Measurements from ENCODE around the gene CLDN10. TPM values are rescaled to one million over a fixed set of nuclear protein-coding genes. Genes with fewer than 3 reads are reported as not detected.

The CLDN10 gene
- total and polyA plus RNA-seq, 2 of the 8 experiments (the other 6 are each of a cell fraction or from before 2014, with no cell fraction given) = 41.2 to 43.6 TPM

DNA sequence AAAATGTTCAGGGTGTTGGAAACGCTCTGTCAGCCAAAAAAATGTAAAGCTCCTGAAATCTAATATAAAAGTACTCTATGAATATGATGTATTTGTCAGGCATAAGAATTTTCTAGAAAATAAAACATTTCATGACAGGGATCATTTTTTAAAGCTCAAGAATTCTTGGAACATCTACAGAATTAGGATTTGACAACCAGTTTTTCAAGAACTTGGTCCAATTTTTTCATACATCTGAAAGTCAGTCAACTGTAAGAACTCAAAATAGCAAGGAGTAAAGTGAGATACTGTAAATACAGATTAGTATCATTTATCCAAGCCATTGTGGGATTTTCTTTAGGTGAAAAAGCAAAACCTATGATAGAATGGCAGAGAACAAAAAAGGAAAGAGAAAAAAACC is 41.6 kb upstream of the CLDN10 start:
- ChIA-PET CTCF (ENCODE audit: partially characterized antibody) (no interaction called here), POLR2A (ENCODE audit: partially characterized antibody) (no interaction called here)
- Histone ChIP-seq H3K56ac (replicated peaks; ENCODE audit: insufficient read length, low read depth, low read length) (no peak overlapping the region), H3K9me3 (ENCODE audit: insufficient read depth in 2 of 2, low read depth in 1 of 2, low read length in 1 of 2) (no peaks in the 10 kb centered on the region), H3K23me2 (ENCODE audit: low read depth, low read length) (no peaks in the 10 kb centered on the region), H2BK120ac (replicated peaks; ENCODE audit: low read depth, low read length) (no peak overlapping the region), H2BK12ac (ENCODE audit: low read depth, low read length) (no peak overlapping the region), H4K20me1 (replicated peaks in 1 of 2; ENCODE audit: control insufficient read depth in 1 of 2, insufficient read depth in 2 of 2, low read length in 2 of 2) (no peaks in the 10 kb centered on the region), H3K4me1 (replicated peaks in 1 of 4; ENCODE audit: control insufficient read depth in 3 of 4, insufficient read depth in 4 of 4, low read length in 3 of 4) (no peaks in the 10 kb centered on the region; a peak in 1 of 7 replicates), H3K27me3 (replicated peaks in 1 of 4; ENCODE audit: control insufficient read depth in 3 of 4, extremely low read depth in 1 of 4, insufficient read depth in 3 of 4, low read length in 3 of 4) (no peaks in the 10 kb centered on the region), H3K27ac (ENCODE audit: low read depth, low read length) (no peak overlapping the region), H3K36me3 (ENCODE audit: control insufficient read depth in 2 of 4, insufficient read depth in 4 of 4, low read length in 3 of 4) (no peaks in the 10 kb centered on the region), H2BK15ac (ENCODE audit: low read length) (no peak overlapping the region), H4K91ac (replicated peaks; ENCODE audit: insufficient read length, low read length) (no peak overlapping the region), H3K9ac (replicated peaks in 1 of 4; ENCODE audit: extremely low read depth in 1 of 4, low read depth in 3 of 4, low read length in 3 of 4) (no peak overlapping the region), H3K79me2 (ENCODE audit: control insufficient read depth in 1 of 2, insufficient read depth in 2 of 2, low read length in 2 of 2) (no peaks in the 10 kb centered on the region), H3K23ac (ENCODE audit: insufficient read length) (no peak overlapping the region), H4K5ac (ENCODE audit: insufficient read length, low read depth, low read length) (no peak overlapping the region), H3K4ac (replicated peaks; ENCODE audit: insufficient read length, low read depth, low read length) (no peak overlapping the region), H2AFZ (ENCODE audit: low read length) (no peak overlapping the region), H2BK5ac (ENCODE audit: low read depth, low read length) (no peak overlapping the region), H3K4me2 (ENCODE audit: insufficient read depth in 1 of 2, low read depth in 2 of 2, low read length in 2 of 2) (no peak overlapping the region), H3K14ac (ENCODE audit: insufficient read length) (no peak overlapping the region), H4K8ac (ENCODE audit: extremely low read depth, insufficient read depth, low read length) (no peak overlapping the region), H3K79me1 (ENCODE audit: low read depth, low read length) (no peaks in the 10 kb centered on the region), H3K4me3 (ENCODE audit: extremely low read depth in 1 of 4, insufficient read depth in 2 of 4, low read depth in 3 of 4, low read length in 4 of 4) (no peak overlapping the region), H2AK5ac (ENCODE audit: low read depth, low read length) (no peak overlapping the region), H3K18ac (ENCODE audit: extremely low read depth, low read length) (no peak overlapping the region), H2BK20ac (ENCODE audit: low read length) (no peak overlapping the region)
- DNase-seq (ENCODE audit: low read depth in 1 of 2, low spot score in 2 of 2) (no peak), FAIRE-seq (no peak)
- 90% methylated on average over 1 of the region's 1 CpG; no CpG with 5 or more reads in 1 of the 2 experiments for WGBS, 2 experiments (ENCODE audit: extremely low coverage in 1 of 2, insufficient coverage in 1 of 2, insufficient read length in 1 of 2, insufficient replicate concordance in 2 of 2, low coverage in 1 of 2, low lambda C conversion rate in 2 of 2, missing lambda C conversion rate in 1 of 2)
- TF ChIP-seq BCL11A (IDR thresholded peaks at IDR 0.05; ENCODE audit: low read depth in 2 of 2, low read length in 2 of 2) (no peak), SIX5 (IDR thresholded peaks at IDR 0.05; ENCODE audit: low read depth, low read length) (no peak), PHF8 (conservative IDR thresholded peaks at IDR 0.05; ENCODE audit: low read depth, low read length) (no peak), CBX5 (IDR thresholded peaks at IDR 0.05; ENCODE audit: low read depth, low read length) (no peak), CHD1 (IDR thresholded peaks at IDR 0.05; ENCODE audit: low read depth, low read length) (no peak), SP4 (IDR thresholded peaks at IDR 0.05; ENCODE audit: low read length) (no peak), BACH1 (IDR thresholded peaks at IDR 0.05; ENCODE audit: low read length) (no peak), KDM1A (IDR thresholded peaks at IDR 0.05; ENCODE audit: borderline replicate concordance, low read length) (no peak), SP1 (IDR thresholded peaks at IDR 0.05; ENCODE audit: low read depth, low read length) (no peak), RNF2 (IDR thresholded peaks at IDR 0.05; ENCODE audit: borderline replicate concordance, low read depth, low read length, missing control alignments, poor library complexity, severe bottlenecking) (no peak)
- TF ChIP-seq, protein P1, sequence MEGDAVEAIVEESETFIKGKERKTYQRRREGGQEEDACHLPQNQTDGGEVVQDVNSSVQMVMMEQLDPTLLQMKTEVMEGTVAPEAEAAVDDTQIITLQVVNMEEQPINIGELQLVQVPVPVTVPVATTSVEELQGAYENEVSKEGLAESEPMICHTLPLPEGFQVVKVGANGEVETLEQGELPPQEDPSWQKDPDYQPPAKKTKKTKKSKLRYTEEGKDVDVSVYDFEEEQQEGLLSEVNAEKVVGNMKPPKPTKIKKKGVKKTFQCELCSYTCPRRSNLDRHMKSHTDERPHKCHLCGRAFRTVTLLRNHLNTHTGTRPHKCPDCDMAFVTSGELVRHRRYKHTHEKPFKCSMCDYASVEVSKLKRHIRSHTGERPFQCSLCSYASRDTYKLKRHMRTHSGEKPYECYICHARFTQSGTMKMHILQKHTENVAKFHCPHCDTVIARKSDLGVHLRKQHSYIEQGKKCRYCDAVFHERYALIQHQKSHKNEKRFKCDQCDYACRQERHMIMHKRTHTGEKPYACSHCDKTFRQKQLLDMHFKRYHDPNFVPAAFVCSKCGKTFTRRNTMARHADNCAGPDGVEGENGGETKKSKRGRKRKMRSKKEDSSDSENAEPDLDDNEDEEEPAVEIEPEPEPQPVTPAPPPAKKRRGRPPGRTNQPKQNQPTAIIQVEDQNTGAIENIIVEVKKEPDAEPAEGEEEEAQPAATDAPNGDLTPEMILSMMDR (IDR thresholded peaks at IDR 0.05; ENCODE audit: control extremely low read depth in 1 of 3, insufficient read depth in 1 of 3, low read depth in 1 of 3, low read length in 3 of 3) = no peak
- TF ChIP-seq, protein P2, sequence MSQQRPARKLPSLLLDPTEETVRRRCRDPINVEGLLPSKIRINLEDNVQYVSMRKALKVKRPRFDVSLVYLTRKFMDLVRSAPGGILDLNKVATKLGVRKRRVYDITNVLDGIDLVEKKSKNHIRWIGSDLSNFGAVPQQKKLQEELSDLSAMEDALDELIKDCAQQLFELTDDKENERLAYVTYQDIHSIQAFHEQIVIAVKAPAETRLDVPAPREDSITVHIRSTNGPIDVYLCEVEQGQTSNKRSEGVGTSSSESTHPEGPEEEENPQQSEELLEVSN (IDR thresholded peaks at IDR 0.05) = no peak
